Renal cortex interstitium (tissue), 11 donors: Measurements from ENCODE around the gene POLR2B. TPM values are rescaled to one million over a fixed set of nuclear protein-coding genes. Genes with fewer than 3 reads are reported as not detected.
A peak's percentile ranks its signal among the peaks of the same experiment; 100 is the strongest.

Experiments used
- DNase-seq, 11 donors: peaks; one replicate each; pipeline ENCODE4 v3.0.0-alpha.2; 2013; ENCODE audit warnings: low read depth in 9 of 11, low spot score in 4 of 11; ENCODE audit errors: extremely low read depth in 1 of 11
- polyA plus RNA-seq, 3 donors: library from polyadenylated mRNA; unstranded; fragments of 120-200 nt; gene quantifications; one replicate each; pipeline ENCODE4 v1.2.1, GENCODE V29; 2013; ENCODE audit not compliant: insufficient read length in 3 of 3

The POLR2B gene
- polyA plus RNA-seq, 3 donors: 101 to 120 (median 104) TPM

GRCh38 chr4:56976837-56977320, 1.8 kb upstream of the POLR2B start:
- DNase-seq: no peak

GRCh38 chr4:56977321-56978012, 1.2 kb upstream of the POLR2B start, which contains the start of gene NOA1:
Gene NOA1, minus strand, starts transcription at chr4:56977606. Its CDS starts 21 bp downstream, at chr4:56977585.
- peak; percentile 98 to 100 (median 99) for DNase-seq

- DNase-seq: no peak
Measured at GRCh38 chr4:56979421-56980072, 851 bp downstream of the POLR2B start.

- no peak for DNase-seq
Measured at GRCh38 chr4:56981795-56982201, 3.1 kb downstream of the POLR2B start.

- DNase-seq: no peak
Measured at GRCh38 chr4:56986192-56986591, 7.5 kb downstream of the POLR2B start.

GRCh38 chr4:56986952-56987351, 8.3 kb downstream of the POLR2B start:
- DNase-seq: no peak

- DNase-seq: no peak
Measured at GRCh38 chr4:56990109-56990905, 11.6 kb downstream of the POLR2B start.

GRCh38 chr4:56995525-56995924, 16.8 kb downstream of the POLR2B start:
- no peak for DNase-seq

GRCh38 chr4:56999751-57000150, 21.1 kb downstream of the POLR2B start:
- no peak for DNase-seq

- DNase-seq: no peak
Measured at GRCh38 chr4:57013543-57014120, 34.9 kb downstream of the POLR2B start.

GRCh38 chr4:57018980-57019379, 40.3 kb downstream of the POLR2B start:
- no peak for DNase-seq

GRCh38 chr4:57020467-57021101, 41.9 kb downstream of the POLR2B start:
- DNase-seq: no peak

GRCh38 chr4:57023104-57023503, 44.4 kb downstream of the POLR2B start:
- no peak for DNase-seq

- no peak for DNase-seq
Measured at GRCh38 chr4:57034520-57034919, 55.8 kb downstream of the POLR2B start.

GRCh38 chr4:57037982-57038604, 59.4 kb downstream of the POLR2B start:
- DNase-seq: peak in 6 of 11 donors; percentile 35 to 68 (median 49)

GRCh38 chr4:57039345-57039744, 60.6 kb downstream of the POLR2B start:
- DNase-seq: no peak

GRCh38 chr4:57040510-57040909, 61.8 kb downstream of the POLR2B start:
- no peak for DNase-seq

GRCh38 chr4:57041020-57041419, 62.3 kb downstream of the POLR2B start:
- peak in 3 of 11 donors; percentile 24 to 43 (median 27) for DNase-seq
